SK-N-SH (cell line): ENCODE data around the gene KLC4.

ENCODE experiments used
- EP300 ChIP-seq, 2 experiments: IDR thresholded peaks; 2 replicates each; pipeline versions ENCODE4 v1.4.0 to v1.6.1; 2012; ENCODE audit warnings: borderline replicate concordance in 1 of 2, low read depth in 1 of 2, low read length in 1 of 2
- TF ChIP-seq, protein P1 (sequence below): IDR thresholded peaks from 2 replicates; pipeline ENCODE4 v1.6.1; 2012; ENCODE audit warnings: mild to moderate bottlenecking, low read depth, low read length, moderate library complexity
- TF ChIP-seq, protein P2 (sequence below): fragments of 200-600 bp; sonication (generic); IDR thresholded peaks from 2 replicates; pipeline ENCODE4 v1.6.1; 2017; ENCODE audit warnings: antibody characterized with exemption, mild to moderate bottlenecking, moderate library complexity

DNA sequence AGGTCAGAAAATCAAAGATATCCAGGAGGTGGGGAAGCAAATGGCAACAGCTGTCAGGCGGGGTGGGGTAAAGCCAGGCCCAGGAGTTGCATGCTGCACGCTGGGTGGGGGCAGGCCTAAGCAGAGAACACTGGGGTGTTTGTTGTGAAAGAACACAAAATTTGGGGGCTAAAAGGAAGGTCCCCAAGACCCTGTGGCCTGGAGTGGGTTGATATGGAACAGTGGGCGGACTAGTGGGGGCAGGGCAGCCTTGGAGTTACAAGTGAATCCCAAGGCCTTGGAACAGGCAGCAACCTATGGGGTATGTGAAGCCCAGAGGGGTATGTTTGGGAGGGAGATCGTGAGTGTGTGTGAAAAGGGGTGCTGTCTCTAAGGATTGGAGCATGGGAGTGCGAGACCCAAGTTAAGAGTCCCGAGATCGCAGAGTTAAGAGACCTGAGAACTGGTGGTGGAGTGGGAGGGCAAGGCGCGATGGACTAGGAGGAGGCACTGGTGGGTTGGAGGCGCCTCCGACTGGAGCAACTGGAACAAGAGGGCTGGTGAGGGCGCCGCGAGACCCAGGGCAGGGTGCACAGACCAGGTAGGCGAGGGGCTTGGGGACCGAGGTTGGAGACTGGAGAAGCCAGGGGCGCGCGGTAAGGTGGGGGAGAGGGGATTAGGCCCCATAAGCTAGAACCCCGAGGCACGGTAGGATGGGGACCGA is 6.4 kb upstream of the KLC4 start:
- TF ChIP-seq, protein P1, sequence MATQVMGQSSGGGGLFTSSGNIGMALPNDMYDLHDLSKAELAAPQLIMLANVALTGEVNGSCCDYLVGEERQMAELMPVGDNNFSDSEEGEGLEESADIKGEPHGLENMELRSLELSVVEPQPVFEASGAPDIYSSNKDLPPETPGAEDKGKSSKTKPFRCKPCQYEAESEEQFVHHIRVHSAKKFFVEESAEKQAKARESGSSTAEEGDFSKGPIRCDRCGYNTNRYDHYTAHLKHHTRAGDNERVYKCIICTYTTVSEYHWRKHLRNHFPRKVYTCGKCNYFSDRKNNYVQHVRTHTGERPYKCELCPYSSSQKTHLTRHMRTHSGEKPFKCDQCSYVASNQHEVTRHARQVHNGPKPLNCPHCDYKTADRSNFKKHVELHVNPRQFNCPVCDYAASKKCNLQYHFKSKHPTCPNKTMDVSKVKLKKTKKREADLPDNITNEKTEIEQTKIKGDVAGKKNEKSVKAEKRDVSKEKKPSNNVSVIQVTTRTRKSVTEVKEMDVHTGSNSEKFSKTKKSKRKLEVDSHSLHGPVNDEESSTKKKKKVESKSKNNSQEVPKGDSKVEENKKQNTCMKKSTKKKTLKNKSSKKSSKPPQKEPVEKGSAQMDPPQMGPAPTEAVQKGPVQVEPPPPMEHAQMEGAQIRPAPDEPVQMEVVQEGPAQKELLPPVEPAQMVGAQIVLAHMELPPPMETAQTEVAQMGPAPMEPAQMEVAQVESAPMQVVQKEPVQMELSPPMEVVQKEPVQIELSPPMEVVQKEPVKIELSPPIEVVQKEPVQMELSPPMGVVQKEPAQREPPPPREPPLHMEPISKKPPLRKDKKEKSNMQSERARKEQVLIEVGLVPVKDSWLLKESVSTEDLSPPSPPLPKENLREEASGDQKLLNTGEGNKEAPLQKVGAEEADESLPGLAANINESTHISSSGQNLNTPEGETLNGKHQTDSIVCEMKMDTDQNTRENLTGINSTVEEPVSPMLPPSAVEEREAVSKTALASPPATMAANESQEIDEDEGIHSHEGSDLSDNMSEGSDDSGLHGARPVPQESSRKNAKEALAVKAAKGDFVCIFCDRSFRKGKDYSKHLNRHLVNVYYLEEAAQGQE = no peak
- TF ChIP-seq, protein P2, sequence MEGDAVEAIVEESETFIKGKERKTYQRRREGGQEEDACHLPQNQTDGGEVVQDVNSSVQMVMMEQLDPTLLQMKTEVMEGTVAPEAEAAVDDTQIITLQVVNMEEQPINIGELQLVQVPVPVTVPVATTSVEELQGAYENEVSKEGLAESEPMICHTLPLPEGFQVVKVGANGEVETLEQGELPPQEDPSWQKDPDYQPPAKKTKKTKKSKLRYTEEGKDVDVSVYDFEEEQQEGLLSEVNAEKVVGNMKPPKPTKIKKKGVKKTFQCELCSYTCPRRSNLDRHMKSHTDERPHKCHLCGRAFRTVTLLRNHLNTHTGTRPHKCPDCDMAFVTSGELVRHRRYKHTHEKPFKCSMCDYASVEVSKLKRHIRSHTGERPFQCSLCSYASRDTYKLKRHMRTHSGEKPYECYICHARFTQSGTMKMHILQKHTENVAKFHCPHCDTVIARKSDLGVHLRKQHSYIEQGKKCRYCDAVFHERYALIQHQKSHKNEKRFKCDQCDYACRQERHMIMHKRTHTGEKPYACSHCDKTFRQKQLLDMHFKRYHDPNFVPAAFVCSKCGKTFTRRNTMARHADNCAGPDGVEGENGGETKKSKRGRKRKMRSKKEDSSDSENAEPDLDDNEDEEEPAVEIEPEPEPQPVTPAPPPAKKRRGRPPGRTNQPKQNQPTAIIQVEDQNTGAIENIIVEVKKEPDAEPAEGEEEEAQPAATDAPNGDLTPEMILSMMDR = no peak
- TF ChIP-seq EP300 (IDR thresholded peaks at IDR 0.05; ENCODE audit: borderline replicate concordance in 1 of 2, low read depth in 1 of 2, low read length in 1 of 2) = no peak
